Measurements from ENCODE around the gene HOOK2. TPM values are rescaled to one million over a fixed set of nuclear protein-coding genes. Genes with fewer than 3 reads are reported as not detected.

Gene HOOK2
- total and polyA plus RNA-seq, 9 of the 15 experiments (the other 6 are each of a cell fraction or from before 2014, with no cell fraction given) = 1.3 to 17.2 (median 9.9) TPM

DNA sequence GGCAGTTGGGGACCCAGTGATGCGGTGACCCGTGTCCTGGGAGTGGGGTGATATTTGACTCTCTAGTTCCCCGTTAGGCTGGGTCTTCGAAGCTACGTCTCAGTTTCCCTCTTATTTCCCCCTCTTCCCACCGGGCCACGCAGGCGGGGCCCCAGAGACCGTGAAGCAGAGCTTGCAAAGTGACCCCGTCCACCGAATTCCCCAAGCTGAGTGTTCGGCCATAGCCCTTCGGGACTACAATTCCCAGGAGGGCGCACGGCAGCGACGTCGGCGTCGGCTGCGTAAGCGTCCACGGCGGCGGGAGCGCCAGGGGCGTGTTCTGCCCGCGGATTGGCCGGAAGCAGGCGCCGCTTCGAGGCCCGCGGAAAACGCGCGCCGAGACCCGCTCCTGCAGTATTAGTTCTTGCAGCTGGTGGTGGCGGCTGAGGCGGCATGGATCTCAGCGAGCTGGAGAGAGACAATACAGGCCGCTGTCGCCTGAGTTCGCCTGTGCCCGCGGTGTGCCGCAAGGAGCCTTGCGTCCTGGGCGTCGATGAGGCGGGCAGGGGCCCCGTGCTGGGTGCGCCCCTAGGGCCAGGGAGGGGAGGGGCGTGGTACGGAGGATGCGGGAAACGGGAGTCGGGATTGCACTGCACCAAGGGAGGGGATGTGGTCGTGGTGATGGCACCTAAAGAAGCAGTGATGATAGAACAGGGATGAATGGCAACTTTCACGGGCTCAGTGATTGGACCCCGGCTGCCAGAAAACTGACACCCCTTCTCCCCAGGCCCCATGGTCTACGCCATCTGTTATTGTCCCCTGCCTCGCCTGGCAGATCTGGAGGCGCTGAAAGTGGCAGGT lies 31.1 kb upstream of the HOOK2 start, which contains the start of gene RNASEH2A:
TSS of gene RNASEH2A (plus strand) at position 343 of the 840 bp plus-strand sequence. CDS start at position 433, 90 bp downstream.
- BruUV-seq (replicated peaks) = TSS peak; percentile 83
- TF ChIP-seq CEBPG (CRISPR knock-in tag; IDR thresholded peaks at IDR 0.05) = no peak; the same call in 1 of the 2 replicates
- no peak for TF ChIP-seq CEBPG (tag; conservative IDR thresholded peaks at IDR 0.05 in 1 of 2, IDR thresholded peaks at IDR 0.05 in 1 of 2)
- peak; percentile 61 to 95 (median 91) for TF ChIP-seq YY1 (IDR thresholded peaks at IDR 0.05; ENCODE audit: borderline replicate concordance in 1 of 3, control insufficient read depth in 1 of 3, extremely low read depth in 1 of 3, insufficient read depth in 3 of 3, insufficient read length in 1 of 3, insufficient replicate concordance in 2 of 3, low read depth in 1 of 3, low read length in 2 of 3)
- TF ChIP-seq NONO (IDR thresholded peaks at IDR 0.05; ENCODE audit: low read depth in 2 of 2, low read length in 1 of 2) = no peak
- TF ChIP-seq HLTF (IDR thresholded peaks at IDR 0.05) = no peak
- TF ChIP-seq TEAD1 (CRISPR knock-in tag; IDR thresholded peaks at IDR 0.05) = no peak
- TF ChIP-seq FUS (optimal IDR thresholded peaks at IDR 0.05; ENCODE audit: low read depth, low read length) = no peak
- TF ChIP-seq MEF2D (tag; conservative IDR thresholded peaks at IDR 0.05; ENCODE audit: low read depth) = no peak
- TF ChIP-seq HDAC3 (IDR thresholded peaks at IDR 0.05; ENCODE audit: borderline replicate concordance, partially characterized antibody) = no peak
- TF ChIP-seq DIDO1 (tag; IDR thresholded peaks at IDR 0.05; ENCODE audit: low read depth) = no peak; the same call in 1 of the 2 replicates
- no peak for TF ChIP-seq ZNF444 (CRISPR knock-in tag; IDR thresholded peaks at IDR 0.05)
- TF ChIP-seq ELF1 (tag; IDR thresholded peaks at IDR 0.05) = peak; percentile 34
- TF ChIP-seq, protein P1, sequence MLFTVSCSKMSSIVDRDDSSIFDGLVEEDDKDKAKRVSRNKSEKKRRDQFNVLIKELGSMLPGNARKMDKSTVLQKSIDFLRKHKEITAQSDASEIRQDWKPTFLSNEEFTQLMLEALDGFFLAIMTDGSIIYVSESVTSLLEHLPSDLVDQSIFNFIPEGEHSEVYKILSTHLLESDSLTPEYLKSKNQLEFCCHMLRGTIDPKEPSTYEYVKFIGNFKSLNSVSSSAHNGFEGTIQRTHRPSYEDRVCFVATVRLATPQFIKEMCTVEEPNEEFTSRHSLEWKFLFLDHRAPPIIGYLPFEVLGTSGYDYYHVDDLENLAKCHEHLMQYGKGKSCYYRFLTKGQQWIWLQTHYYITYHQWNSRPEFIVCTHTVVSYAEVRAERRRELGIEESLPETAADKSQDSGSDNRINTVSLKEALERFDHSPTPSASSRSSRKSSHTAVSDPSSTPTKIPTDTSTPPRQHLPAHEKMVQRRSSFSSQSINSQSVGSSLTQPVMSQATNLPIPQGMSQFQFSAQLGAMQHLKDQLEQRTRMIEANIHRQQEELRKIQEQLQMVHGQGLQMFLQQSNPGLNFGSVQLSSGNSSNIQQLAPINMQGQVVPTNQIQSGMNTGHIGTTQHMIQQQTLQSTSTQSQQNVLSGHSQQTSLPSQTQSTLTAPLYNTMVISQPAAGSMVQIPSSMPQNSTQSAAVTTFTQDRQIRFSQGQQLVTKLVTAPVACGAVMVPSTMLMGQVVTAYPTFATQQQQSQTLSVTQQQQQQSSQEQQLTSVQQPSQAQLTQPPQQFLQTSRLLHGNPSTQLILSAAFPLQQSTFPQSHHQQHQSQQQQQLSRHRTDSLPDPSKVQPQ (CRISPR knock-in tag; IDR thresholded peaks at IDR 0.05; ENCODE audit: borderline replicate concordance) = no peak
- TF ChIP-seq ZNF695 (CRISPR knock-in tag; IDR thresholded peaks at IDR 0.05) = no peak
- TF ChIP-seq ZNF263 (CRISPR knock-in tag; IDR thresholded peaks at IDR 0.05; ENCODE audit: borderline replicate concordance) = no peak; the same call in 1 of the 2 replicates

More for the DNA sequence above, 31.1 kb upstream of the HOOK2 start, which contains the start of gene RNASEH2A:
- Histone ChIP-seq H3K9ac (ENCODE audit: insufficient read depth in 1 of 2, low read depth in 2 of 2, low read length in 2 of 2) (peak within 1 kb of the TSS; percentile 87 to 94), H3K79me2 (ENCODE audit: control insufficient read depth, insufficient read depth, low read length) (peaks cover 18% of the 10 kb centered on the region), H3K27ac (ENCODE audit: extremely low read depth, low read depth, low read length) (peak within 1 kb of the TSS; percentile 93), H4K20me1 (replicated peaks; ENCODE audit: control insufficient read depth, insufficient read depth, low read length) (no peaks in the 10 kb centered on the region), H3K27me3 (ENCODE audit: control insufficient read depth in 2 of 2, insufficient read depth in 2 of 2, low read length in 2 of 2) (no peaks in the 10 kb centered on the region), H3K9me3 (replicated peaks; ENCODE audit: control insufficient read depth, insufficient read depth, low read depth, low read length) (no peaks in the 10 kb centered on the region), H2AFZ (ENCODE audit: low read depth, low read length) (peak within 1 kb of the TSS; percentile 99), H3K36me3 (ENCODE audit: control insufficient read depth, insufficient read depth, low read length) (peaks cover 34% of the 10 kb centered on the region; the same call in 2 of the 3 replicates), H3K9me1 (ENCODE audit: control insufficient read depth, insufficient read depth, low read length) (no peaks in the 10 kb centered on the region), H3K4me3 (peak within 1 kb of the TSS; percentile 80), H3K4me2 (ENCODE audit: insufficient read depth, low read length) (peak within 1 kb of the TSS; percentile 95), H3K4me1 (replicated peaks in 1 of 2; ENCODE audit: control insufficient read depth in 2 of 2, insufficient read depth in 2 of 2, low read length in 2 of 2) (peaks cover 14 to 45% of the 10 kb centered on the region in 2 experiments; a peak in 4 of 5 replicates)
- intact Hi-C loops (cut with micrococcal nuclease) (no loop called here), in situ Hi-C loops (cut with MboI) (no loop called here)
- peak; percentile 89 for FAIRE-seq
- ChIA-PET POLR2A (interaction anchor here (0.7 to 1.4 kb wide), 9 partner anchors 9 to 311 kb away, joined by 3 to 11 read pairs (median 4); partner anchors contain the start of gene JUNB), CTCF (ENCODE audit: low intra/inter-chr PET ratio) (no interaction called here)
- peak; percentile 95 for ATAC-seq
- WGBS (ENCODE audit: insufficient coverage, low coverage, missing lambda C conversion rate) = 3% methylated on average over 52 of the region's 66 CpGs
- peak; percentile 88 to 95 (median 90) for DNase-seq (ENCODE audit: extremely low read depth in 1 of 4, low spot score in 3 of 4)
